Astrocyte (in vitro differentiated cells and primary cell): ENCODE measurements around the gene PAXIP1. TPM values are rescaled to one million over a fixed set of nuclear protein-coding genes. Genes with fewer than 3 reads are reported as not detected.

Experiments used
- DNase-seq: peaks from one replicate; pipeline ENCODE4 v3.0.0-alpha.2; 2010; ENCODE audit warnings: low read depth
- FAIRE-seq: peaks from 2 replicates; lab custom pipeline; 2011; peaks lifted over from hg19 to GRCh38; lab: Jason Lieb, UNC
- H2AFZ ChIP-seq: 2 replicates; pipeline ENCODE4 v1.6.0; 2012; ENCODE audit warnings: low read depth, low read length, inconsistent platforms
- H3K27ac ChIP-seq: 2 replicates; pipeline ENCODE4 v1.5.1; 2011; ENCODE audit warnings: low read depth, low read length, inconsistent platforms
- H3K27me3 ChIP-seq: 2 replicates; pipeline ENCODE4 v1.6.0; 2011; ENCODE audit warnings: low read length, inconsistent platforms; ENCODE audit not compliant: insufficient read depth
- H3K36me3 ChIP-seq: 2 replicates; pipeline ENCODE4 v1.5.1; 2011; ENCODE audit warnings: low read length, inconsistent platforms; ENCODE audit not compliant: insufficient read depth
- H3K4me1 ChIP-seq: 2 replicates; pipeline ENCODE4 v1.5.1; 2011; ENCODE audit warnings: low read length, inconsistent platforms; ENCODE audit not compliant: insufficient read depth
- H3K4me2 ChIP-seq: 2 replicates; pipeline ENCODE4 v1.6.0; 2012; ENCODE audit warnings: low read length, inconsistent platforms
- H3K4me3 ChIP-seq: 2 replicates; pipeline ENCODE4 v1.5.1; 2011; ENCODE audit warnings: low read depth, mild to moderate bottlenecking, low read length, inconsistent platforms; ENCODE audit not compliant: insufficient read depth
- H3K79me2 ChIP-seq: 2 replicates; pipeline ENCODE4 v1.6.0; 2012; ENCODE audit warnings: mild to moderate bottlenecking, low read length, inconsistent platforms; ENCODE audit not compliant: insufficient read depth
- H3K9ac ChIP-seq: 2 replicates; pipeline ENCODE4 v1.6.0; 2012; ENCODE audit warnings: mild to moderate bottlenecking, low read length, inconsistent platforms
- H3K9me3 ChIP-seq: 2 replicates; pipeline ENCODE4 v1.5.1; 2012; ENCODE audit warnings: low read depth, mild to moderate bottlenecking, low read length, inconsistent platforms; ENCODE audit not compliant: insufficient read depth
- H4K20me1 ChIP-seq: 2 replicates; pipeline ENCODE4 v1.6.0; 2012; ENCODE audit warnings: low read length, inconsistent platforms; ENCODE audit not compliant: insufficient read depth
- H3K27ac Mint-ChIP-seq: one replicate; pipeline ENCODE4 v1.8.0; 2021; ENCODE audit warnings: mild to moderate bottlenecking, mixed read lengths; ENCODE audit not compliant: unreplicated experiment
- H3K27me3 Mint-ChIP-seq: one replicate; pipeline ENCODE4 v1.8.0; 2021; ENCODE audit warnings: low read depth, mixed read lengths; ENCODE audit not compliant: unreplicated experiment
- H3K36me3 Mint-ChIP-seq: one replicate; pipeline ENCODE4 v1.8.0; 2021; ENCODE audit warnings: low read depth, mixed read lengths; ENCODE audit not compliant: unreplicated experiment
- H3K4me1 Mint-ChIP-seq: one replicate; pipeline ENCODE4 v1.8.0; 2021; ENCODE audit warnings: low read depth, mixed read lengths; ENCODE audit not compliant: unreplicated experiment
- H3K4me3 Mint-ChIP-seq: one replicate; pipeline ENCODE4 v1.8.0; 2021; ENCODE audit warnings: mild to moderate bottlenecking, moderate library complexity, mixed read lengths; ENCODE audit not compliant: unreplicated experiment
- H3K9me3 Mint-ChIP-seq: one replicate; pipeline ENCODE4 v1.8.0; 2021; ENCODE audit warnings: mild to moderate bottlenecking, mixed read lengths; ENCODE audit not compliant: unreplicated experiment
- EZH2 ChIP-seq: IDR thresholded peaks from 2 replicates; pipeline ENCODE4 v1.6.1; 2012; ENCODE audit warnings: mild to moderate bottlenecking, low read length, inconsistent platforms; ENCODE audit not compliant: insufficient read depth
- total RNA-seq: library from RNA; stranded (reverse); gene quantifications from 2 replicates; pipeline ENCODE4 v1.2.1, GENCODE V29; 2021
- TF ChIP-seq, protein P1 (sequence below): IDR thresholded peaks from 2 replicates; pipeline ENCODE4 v1.5.1; 2011; ENCODE audit warnings: low read depth, mild to moderate bottlenecking, inconsistent platforms, low read length, moderate library complexity; ENCODE audit not compliant: insufficient read depth

The PAXIP1 gene
- total RNA-seq, 1 donor from 2014 or later = 12.7 TPM

DNA sequence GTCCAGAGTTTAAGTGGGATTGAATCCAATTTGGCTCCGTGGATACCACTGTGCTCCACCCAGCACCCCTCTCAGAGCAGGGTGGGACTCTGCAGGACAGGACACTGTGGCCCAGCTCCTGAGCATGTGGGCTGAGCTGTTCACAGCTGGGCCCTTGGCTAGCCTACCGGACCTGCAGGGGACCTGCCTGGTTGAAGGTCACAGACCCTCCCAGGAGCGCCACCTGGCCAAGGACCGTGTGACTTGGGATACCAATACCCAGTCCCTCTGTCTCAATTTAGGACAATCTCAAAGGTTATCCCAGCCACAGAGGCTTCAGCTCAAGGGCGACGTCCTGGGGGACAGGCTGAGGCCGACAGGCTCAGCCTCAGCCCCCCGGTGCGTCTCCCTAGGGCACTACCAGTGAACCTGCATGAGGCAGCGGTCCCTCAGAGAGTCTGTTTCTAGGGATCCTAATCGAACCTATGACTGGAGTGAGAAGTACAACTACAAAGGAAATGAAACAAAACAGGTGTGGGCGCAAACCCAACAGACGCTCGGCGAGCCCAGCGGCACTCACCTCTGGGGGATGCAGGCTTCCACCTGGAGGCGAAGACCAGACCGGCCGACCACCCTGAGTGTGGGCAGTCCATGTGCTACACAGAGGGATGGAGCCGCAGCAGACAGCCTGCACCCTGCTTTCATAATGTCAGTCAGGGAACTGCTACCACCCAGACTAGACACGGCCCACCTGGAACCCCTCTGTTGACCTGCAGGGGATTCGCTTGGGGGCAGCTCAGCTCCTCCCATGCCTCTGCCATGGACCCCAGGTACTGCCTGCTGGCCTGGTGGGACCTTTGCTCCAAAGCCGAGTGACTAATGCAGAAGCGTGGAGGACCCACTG, 103.7 kb downstream of the PAXIP1 start:
- H3K27ac ChIP-seq = no peak overlapping the region
- H4K20me1 ChIP-seq = no peaks in the 10 kb centered on the region
- Mint-ChIP-seq H3K9me3 (no peaks in the 10 kb centered on the region), H3K27me3 (peaks cover 11% of the 10 kb centered on the region), H3K27ac (no peak overlapping the region), H3K36me3 (no peaks in the 10 kb centered on the region), H3K4me3 (no peak overlapping the region), H3K4me1 (no peaks in the 10 kb centered on the region)
- no peak overlapping the region for H2AFZ ChIP-seq
- TF ChIP-seq, protein P1, sequence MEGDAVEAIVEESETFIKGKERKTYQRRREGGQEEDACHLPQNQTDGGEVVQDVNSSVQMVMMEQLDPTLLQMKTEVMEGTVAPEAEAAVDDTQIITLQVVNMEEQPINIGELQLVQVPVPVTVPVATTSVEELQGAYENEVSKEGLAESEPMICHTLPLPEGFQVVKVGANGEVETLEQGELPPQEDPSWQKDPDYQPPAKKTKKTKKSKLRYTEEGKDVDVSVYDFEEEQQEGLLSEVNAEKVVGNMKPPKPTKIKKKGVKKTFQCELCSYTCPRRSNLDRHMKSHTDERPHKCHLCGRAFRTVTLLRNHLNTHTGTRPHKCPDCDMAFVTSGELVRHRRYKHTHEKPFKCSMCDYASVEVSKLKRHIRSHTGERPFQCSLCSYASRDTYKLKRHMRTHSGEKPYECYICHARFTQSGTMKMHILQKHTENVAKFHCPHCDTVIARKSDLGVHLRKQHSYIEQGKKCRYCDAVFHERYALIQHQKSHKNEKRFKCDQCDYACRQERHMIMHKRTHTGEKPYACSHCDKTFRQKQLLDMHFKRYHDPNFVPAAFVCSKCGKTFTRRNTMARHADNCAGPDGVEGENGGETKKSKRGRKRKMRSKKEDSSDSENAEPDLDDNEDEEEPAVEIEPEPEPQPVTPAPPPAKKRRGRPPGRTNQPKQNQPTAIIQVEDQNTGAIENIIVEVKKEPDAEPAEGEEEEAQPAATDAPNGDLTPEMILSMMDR = no peak
- no peak for TF ChIP-seq EZH2
- H3K9me3 ChIP-seq = no peaks in the 10 kb centered on the region
- no peak overlapping the region for H3K4me2 ChIP-seq
- H3K9ac ChIP-seq = no peak overlapping the region
- no peaks in the 10 kb centered on the region for H3K4me1 ChIP-seq
- DNase-seq (no peak), FAIRE-seq (no peak)
- no peaks in the 10 kb centered on the region for H3K36me3 ChIP-seq
- no peaks in the 10 kb centered on the region for H3K27me3 ChIP-seq
- no peak overlapping the region for H3K4me3 ChIP-seq
- no peaks in the 10 kb centered on the region for H3K79me2 ChIP-seq

DNA sequence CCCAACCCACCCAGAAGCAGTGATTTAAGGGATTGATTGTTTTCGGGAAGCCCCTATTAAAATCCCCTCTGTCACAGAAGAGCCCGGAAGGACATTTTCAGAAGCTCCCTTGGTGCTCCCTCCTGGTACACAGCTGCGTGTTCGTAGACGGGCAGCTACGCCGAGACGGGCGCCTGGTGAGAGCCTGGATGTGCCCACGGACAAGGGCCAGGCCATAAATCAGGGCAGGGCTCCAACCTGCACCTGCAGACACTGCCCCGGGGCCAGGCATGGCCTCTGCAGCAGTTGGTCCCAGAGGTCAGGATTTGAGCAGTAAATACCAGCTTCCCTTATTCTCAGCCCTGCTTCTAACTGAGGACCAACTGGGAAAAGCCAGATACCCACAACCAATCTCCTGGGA, 106.8 kb downstream of the PAXIP1 start:
- FAIRE-seq (no peak), DNase-seq (no peak)
- Histone ChIP-seq H3K9me3 (no peaks in the 10 kb centered on the region), H3K9ac (no peak overlapping the region), H3K27me3 (no peaks in the 10 kb centered on the region), H3K4me3 (no peak overlapping the region), H3K36me3 (no peaks in the 10 kb centered on the region), H3K4me1 (no peaks in the 10 kb centered on the region), H4K20me1 (no peaks in the 10 kb centered on the region), H3K27ac (no peak overlapping the region), H3K79me2 (no peaks in the 10 kb centered on the region), H3K4me2 (no peak overlapping the region), H2AFZ (no peak overlapping the region)
- Mint-ChIP-seq H3K27ac (no peak overlapping the region), H3K9me3 (no peaks in the 10 kb centered on the region), H3K36me3 (no peaks in the 10 kb centered on the region), H3K27me3 (peaks cover 14% of the 10 kb centered on the region), H3K4me3 (no peak overlapping the region), H3K4me1 (no peaks in the 10 kb centered on the region)
- TF ChIP-seq, protein P1 = no peak
- no peak for TF ChIP-seq EZH2

Other genes starting within 250 kb of the PAXIP1 start
- not detected in 2 replicates for gene HTR5A, start 67.2 kb upstream of the PAXIP1 start, total RNA-seq